Myocyte (in vitro differentiated cells): ENCODE results near the gene RENBP. TPM values are rescaled to one million over a fixed set of nuclear protein-coding genes. Genes with fewer than 3 reads are reported as not detected.
A peak's percentile ranks its signal among the peaks of the same experiment; 100 is the strongest.

Experiments
- DNase-seq: peaks from one replicate; pipeline ENCODE4 v3.0.0-alpha.2; 2012; ENCODE audit warnings: low read depth
- total RNA-seq: library from RNA; depleted of rRNA; stranded (reverse); fragments of >200 nt; gene quantifications from 2 replicates; pipeline ENCODE4 v1.2.3, GENCODE V29; 2014

Gene RENBP
- total RNA-seq, 1 donor from 2014 or later: 2.7 TPM

DNA sequence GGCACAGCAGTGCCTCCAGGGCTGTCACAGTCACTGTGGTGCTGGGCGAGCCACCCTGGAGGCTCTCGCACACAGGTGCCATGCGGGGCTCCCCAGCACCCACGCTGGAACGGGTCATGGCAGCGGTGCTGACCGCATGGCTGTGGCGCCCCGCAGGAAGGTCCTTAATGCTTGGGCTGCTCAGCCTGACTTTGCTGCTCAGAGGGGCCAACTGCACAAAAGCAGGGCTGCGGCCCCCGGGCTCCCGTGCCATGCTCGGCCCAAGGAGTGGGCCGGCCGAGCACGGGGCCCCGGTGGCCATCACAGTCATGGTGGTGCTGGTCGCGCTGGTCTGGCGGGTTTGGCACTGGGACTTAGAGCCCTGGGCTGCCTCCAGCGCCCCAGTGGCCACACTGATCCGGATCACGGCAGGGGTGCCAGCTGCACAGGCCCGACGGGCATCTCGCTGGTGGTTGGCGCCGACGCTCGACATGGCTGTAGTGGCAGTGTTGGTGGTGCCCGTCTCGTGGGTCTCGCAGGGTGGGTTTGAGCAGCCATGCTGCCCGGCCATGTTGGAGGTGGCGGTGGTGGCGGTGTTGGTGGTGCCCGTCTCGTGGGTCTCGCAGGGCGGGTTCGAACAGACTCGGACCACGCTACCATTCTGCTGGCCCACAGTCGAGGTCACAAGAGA, 10.2 kb upstream of the RENBP start:
- no peak for DNase-seq

DNA sequence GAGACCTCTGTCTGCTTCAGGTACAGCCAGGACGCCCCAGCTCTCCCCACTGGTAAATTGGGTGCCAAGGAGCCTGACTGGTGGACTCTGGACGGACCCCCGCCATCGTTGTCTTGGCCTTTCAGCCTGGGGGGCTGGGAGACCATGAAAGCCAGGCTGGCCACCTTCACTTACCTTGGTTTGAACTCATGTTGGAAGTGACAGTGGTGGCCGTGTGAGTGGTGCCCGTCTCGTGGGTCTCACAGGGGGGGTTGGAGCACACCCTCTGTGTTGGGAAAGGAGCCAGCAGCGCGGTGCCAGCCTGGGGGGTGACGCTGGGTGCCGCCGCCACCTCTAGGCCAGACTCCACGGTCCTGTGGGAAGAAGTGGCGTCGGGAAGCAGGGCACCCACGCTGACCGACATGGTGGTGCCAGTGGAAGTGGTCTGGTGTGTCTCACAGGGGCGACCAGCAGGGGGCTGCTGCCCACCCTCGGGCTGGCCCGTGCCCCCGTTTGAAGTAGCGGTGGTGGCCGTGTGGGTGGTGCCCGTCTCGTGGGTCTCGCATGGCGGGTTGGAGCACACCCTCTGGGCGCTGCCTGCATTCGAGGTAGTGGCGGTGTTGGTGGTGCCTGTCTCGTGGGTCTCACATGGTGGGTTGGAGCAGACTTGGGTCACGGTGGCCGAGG, 9.6 kb upstream of the RENBP start:
- DNase-seq: no peak

DNA sequence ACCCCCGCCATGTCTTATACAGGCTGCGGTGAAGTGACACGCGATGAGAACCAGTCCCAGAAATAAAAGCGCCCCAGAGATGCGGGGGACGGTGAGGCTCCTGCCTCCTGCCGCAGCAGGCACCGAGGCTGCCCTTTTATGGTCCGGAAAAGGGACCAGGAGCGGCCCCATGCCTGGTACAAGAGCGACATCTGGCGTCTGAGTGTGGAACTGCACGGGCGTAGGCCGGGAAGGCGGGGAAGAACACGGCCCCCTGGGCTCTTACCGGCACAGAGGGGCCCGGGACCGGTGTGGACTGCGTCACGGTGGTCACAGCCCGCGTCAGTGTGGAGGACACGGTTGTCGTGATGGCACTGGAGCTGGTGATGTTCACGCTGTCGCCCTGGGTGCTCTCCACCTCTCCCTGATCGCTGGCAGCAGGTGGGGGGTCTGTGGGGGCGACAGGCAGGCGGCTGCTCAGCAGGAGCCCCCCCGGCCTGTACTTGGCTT, 8.9 kb upstream of the RENBP start:
- DNase-seq: peak; percentile 58

DNA sequence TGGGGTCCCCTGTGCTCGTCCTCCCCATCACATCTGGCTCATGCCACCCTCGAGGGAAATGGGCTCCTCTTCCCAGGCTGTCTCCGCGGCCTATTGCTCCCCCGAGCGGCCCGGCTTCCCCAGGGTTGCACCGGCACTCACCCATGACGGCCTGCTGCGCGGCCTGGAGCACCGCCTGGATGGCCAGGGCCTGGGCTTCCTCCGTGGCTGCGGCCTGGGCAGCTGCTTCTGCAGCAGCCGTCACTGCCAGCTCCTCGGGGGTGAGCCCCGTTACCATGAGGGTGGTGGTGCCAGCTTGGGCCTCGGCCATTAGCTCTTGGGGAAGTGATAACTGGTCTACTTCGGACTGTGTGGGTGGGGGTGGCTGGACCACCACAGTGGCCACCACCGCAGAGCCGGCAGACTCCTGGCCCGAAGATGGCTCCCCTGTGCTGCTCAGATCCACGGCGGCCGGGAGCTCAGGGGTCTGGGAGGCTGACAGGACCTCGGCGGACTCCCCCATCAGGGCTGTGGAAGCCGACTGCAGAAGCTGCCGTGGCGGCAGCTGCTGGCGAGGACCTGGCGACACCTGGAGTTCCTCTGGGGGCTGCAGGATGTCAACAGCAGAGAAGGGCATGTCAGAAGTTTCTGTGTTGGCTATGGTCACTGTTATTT, 8.1 kb upstream of the RENBP start:
- no peak for DNase-seq

- DNase-seq: no peak
Observed at GRCh38 chrX:153951683-153952372, 7.4 kb upstream of the RENBP start.

- no peak for DNase-seq
Observed at GRCh38 chrX:153950127-153950526, 5.7 kb upstream of the RENBP start.

GRCh38 chrX:153948847-153949805, 4.7 kb upstream of the RENBP start:
- no peak for DNase-seq

DNA sequence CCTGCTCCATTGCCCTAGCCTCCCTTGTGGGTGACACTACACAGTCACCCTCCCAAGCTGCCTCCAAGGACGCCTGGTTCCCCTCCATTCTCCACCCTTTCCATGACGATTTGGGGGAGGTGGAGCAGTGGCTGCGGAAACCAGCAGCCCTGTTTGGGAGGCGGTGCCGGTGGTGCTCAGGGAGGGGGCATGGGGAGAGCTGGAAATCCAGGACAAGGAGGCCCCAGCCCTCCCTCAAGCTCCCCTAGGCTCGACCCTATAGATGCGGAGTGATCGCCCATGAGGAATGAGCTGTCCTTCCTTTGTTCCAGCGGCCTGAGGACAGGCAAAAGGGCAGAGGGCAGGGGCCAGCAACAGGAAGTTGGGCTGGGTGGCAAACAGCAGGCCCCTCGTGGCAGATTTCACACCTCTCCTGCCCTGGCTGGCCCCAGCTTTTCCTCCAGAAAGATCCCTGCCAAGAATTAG, 3.6 kb upstream of the RENBP start:
- no peak for DNase-seq

GRCh38 chrX:153947009-153947769, 2.7 kb upstream of the RENBP start:
- peak; percentile 70 for DNase-seq

- DNase-seq: peak; percentile 3
Observed at GRCh38 chrX:153945956-153946943, 1.8 kb upstream of the RENBP start.

DNA sequence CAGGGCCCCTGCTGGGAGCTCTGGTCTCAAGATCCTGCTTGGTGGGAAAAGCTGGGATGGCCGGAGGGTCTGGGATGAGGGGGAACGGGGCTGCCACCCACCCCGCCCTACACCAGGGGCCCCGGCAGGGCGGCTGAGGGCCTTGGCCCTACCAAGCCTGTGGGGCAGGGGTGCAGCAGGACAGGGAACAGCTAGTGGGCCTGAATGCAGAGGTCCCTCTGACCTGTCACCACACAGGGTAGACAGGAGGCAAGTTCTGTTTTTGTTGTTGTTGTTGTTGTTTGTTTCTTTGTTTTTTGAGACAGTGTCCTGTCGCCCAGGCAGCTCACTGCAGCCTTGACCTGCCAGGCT, 332 bp upstream of the RENBP start:
- no peak for DNase-seq

DNA sequence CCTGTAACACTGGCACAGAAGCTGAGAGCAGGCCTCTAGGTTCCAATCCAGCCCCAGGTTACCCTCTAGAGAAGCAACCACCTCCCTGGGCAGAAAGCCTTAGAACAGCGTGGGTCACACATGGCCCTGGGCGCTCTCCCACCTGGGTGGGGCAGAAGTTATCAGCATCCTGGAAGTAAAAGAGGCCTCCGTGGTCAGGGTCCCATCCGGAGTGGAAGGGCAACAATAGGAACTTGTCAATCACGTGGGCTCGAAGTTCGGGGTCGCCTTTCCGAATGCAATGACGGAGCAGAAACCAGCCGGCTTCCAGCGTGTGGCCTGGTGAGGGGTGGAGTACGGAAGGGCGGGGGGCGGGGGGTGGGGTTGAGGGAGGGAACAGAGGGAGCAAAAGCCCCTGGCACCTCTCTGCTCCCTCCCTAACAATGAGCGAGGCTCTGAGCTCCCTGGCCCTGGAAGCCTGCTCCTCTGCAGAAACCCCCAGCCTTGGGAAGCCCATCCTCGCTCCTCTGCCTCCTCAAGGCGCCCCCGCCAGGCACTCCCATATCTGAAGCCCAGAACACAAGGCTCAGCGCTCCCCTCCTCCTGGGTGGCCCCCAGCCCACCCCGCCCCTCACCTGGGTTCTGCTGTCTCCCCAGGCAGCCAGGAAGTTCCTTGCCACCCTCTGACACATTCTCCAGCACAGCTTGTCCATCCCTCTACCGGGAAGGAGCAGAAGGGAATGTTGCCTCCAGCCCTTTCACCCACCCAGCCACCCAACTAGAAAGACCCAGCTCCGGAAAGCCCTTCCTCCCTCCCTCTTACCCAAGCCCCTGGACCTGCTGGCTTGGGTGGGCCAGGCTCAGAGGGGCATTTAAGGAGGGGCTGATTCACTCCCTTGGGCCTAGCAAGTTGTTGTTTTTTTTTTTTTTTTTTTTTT, 2.8 kb downstream of the RENBP start:
- DNase-seq: no peak

- DNase-seq: peak; percentile 11
Observed at GRCh38 chrX:153939573-153939972, 4.9 kb downstream of the RENBP start.

GRCh38 chrX:153938226-153938786, 6.1 kb downstream of the RENBP start:
- no peak for DNase-seq

DNA sequence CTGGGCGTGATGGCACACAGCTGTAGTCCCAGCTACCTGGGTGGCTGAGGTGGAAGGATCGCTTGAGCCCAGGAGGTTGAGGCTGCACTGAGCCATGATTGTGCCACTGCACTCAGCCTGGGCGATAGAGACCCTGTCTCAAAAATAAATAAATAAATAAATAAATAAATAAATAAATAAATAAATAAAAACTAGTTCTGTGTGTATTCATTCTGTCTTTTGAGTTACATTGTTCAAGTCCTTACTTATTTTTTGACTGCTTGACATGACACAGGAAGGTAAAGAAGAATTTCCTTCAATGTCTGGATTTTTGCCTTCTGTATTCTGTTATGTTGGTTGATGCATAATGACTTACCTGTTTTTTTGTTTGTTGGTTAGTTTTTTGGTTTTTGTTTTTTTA, 7.4 kb downstream of the RENBP start:
- no peak for DNase-seq

- DNase-seq: no peak
Observed at GRCh38 chrX:153935326-153935851, 9.1 kb downstream of the RENBP start.

DNA sequence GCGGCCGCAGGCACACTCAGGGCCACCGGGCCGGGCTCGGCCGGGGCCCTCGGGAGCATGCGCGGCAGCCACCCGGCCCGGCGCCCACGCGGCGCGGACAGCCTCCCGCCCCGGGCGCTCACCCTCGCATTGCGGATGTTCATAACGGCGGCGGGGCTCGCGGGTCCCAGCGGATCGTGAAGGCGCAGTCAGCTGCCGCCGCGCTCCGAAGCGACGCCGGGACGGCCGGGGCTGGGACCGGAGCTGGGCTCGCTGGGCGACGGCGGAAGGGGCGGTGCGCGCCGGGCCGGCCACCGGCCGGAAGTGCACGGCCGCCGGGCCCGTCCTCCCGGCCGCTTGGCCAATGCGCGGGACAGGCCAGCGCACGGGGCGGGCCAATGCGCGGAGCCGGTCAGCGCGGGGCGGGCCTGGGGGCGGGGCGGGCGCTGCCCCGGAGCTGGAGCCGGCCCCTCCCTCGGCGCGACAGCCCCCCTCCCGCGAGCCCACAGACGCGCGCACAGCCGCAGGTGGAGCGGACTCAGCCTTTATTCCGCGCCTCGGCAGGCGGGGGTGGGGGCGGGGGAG, 9.6 kb downstream of the RENBP start, which contains the start of gene NAA10:
NAA10 (minus strand) TSS at position 276 of the 564 bp plus-strand sequence; CDS start at position 143, 133 bp downstream.
- peak; percentile 68 for DNase-seq
